Peyer's patch (tissue), 4 donors: Measurements from ENCODE around the gene TSPAN4. TPM values are rescaled to one million over a fixed set of nuclear protein-coding genes. Genes with fewer than 3 reads are reported as not detected.

Experiments used
- DNase-seq, 3 donors: peaks; one replicate each; pipeline ENCODE4 v3.0.0-alpha.2; 2017 to 2019
- H3K27ac ChIP-seq, 4 donors: fragments of 200-600 bp; sonication (generic); one replicate each; pipeline ENCODE4 v1.5.1; 2016 to 2019
- H3K27me3 ChIP-seq, 2 donors: fragments of 200-600 bp; sonication (generic); one replicate each; pipeline ENCODE4 v1.5.1; 2019
- H3K36me3 ChIP-seq, 3 donors: fragments of 200-600 bp; sonication (generic); one replicate each; pipeline ENCODE4 v1.5.1; 2016 to 2019
- H3K4me1 ChIP-seq, 4 donors: fragments of 200-600 bp; sonication (generic); one replicate each; pipeline ENCODE4 v1.5.1; 2016 to 2019
- H3K4me3 ChIP-seq, 4 donors: fragments of 200-600 bp; sonication (generic); 1 replicate in 3 of 4; 2 replicates in 1 of 4; pipeline ENCODE4 v1.5.1; 2016 to 2019; ENCODE audit warnings: mild to moderate bottlenecking in 1 of 4
- H3K9me3 ChIP-seq, 4 donors: fragments of 200-600 bp; sonication (generic); one replicate each; pipeline ENCODE4 v1.5.1; 2016 to 2019; ENCODE audit warnings: mild to moderate bottlenecking in 1 of 4
- POLR2A ChIP-seq, 2 donors: fragments of 450-650 bp; IDR thresholded peaks; one replicate each; pipeline ENCODE4 v1.5.1; 2017; ENCODE audit warnings: antibody characterized with exemption in 2 of 2, mild to moderate bottlenecking in 2 of 2, moderate library complexity in 2 of 2
- total RNA-seq, 4 donors: library from RNA; depleted of rRNA; stranded (reverse); fragments of >200 nt; gene quantifications; one replicate each; pipeline ENCODE4 v1.1.0, GENCODE V29; 2016
- TF ChIP-seq, protein P1 (sequence below), 6 experiments: fragments of 450-650 bp in 4 of 6; fragments of 200-600 bp in 2 of 6; sonication (generic) in 1 of 6; IDR thresholded peaks; one replicate each; pipeline ENCODE4 v1.5.1; 2017 to 2019; ENCODE audit warnings: antibody characterized with exemption in 6 of 6, mild to moderate bottlenecking in 3 of 6, moderate library complexity in 1 of 6

The TSPAN4 gene
- total RNA-seq, 4 donors from 2014 or later = 20.0 to 52.1 (median 38.4) TPM

DNA sequence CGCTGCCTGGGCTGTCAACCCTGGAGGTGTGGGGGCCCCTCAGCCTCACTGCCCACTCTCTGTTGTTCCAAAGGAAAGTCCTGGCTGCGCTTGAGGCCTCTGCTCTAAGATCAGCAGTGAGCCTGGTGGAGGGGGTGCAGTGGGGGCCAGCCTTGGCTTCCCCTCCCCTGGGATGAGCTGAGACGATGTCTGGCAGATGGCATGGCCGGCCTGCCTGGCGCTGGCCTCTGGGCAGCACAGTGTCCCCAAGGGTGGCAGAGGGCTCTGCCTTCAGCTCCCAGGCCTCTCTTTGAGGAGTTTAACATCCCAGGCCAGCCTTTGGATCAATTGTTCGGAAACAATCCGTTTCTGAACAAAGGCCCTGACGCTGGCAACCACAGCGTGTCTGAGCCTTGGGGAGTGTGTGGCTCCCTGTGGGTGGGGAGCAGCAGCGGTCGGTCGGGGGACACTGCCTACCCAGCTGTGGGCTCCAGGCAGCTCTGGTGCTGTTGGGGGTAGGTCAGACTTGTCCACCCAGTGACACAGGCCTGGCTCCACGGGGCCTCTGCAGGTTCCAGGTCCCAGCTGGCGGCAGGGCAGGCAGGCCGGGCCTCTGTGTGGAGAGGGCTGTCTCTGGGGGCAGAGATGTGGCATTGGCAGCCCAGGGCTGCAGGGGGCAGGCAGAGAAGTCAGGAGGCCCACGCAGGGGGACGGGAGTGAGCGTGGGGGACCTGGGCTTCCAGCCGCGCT, 12.1 kb downstream of the TSPAN4 start:
- Histone ChIP-seq H3K27ac (no peak overlapping the region), H3K4me1 (peaks cover 0 to 27% (median 2%) of the 10 kb centered on the region in 4 donors), H3K36me3 (no peaks in the 10 kb centered on the region), H3K4me3 (no peak overlapping the region), H3K27me3 (no peaks in the 10 kb centered on the region), H3K9me3 (no peaks in the 10 kb centered on the region)
- DNase-seq = no peak
- TF ChIP-seq, protein P1, sequence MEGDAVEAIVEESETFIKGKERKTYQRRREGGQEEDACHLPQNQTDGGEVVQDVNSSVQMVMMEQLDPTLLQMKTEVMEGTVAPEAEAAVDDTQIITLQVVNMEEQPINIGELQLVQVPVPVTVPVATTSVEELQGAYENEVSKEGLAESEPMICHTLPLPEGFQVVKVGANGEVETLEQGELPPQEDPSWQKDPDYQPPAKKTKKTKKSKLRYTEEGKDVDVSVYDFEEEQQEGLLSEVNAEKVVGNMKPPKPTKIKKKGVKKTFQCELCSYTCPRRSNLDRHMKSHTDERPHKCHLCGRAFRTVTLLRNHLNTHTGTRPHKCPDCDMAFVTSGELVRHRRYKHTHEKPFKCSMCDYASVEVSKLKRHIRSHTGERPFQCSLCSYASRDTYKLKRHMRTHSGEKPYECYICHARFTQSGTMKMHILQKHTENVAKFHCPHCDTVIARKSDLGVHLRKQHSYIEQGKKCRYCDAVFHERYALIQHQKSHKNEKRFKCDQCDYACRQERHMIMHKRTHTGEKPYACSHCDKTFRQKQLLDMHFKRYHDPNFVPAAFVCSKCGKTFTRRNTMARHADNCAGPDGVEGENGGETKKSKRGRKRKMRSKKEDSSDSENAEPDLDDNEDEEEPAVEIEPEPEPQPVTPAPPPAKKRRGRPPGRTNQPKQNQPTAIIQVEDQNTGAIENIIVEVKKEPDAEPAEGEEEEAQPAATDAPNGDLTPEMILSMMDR (IDR thresholded peaks at IDR 0.05) = no peak
- no peak for TF ChIP-seq POLR2A (IDR thresholded peaks at IDR 0.05)

DNA sequence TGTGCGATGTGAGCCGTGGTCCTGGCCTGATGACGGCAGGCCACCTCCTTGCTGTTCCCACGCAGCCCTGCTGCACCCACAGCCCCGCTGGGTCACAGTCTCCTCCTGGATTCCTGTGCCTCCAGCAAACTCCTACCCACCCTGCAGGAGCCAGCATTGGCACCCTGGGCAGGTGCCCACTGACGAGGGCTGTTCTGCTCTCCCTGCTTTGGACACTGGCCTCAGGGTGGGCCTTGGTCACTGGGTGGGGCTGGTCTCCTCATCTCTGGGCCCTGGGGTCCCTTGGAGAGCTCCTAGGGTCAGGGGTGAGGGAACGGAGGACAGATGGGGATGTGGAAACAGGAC, 12.7 kb downstream of the TSPAN4 start:
- H3K4me1 ChIP-seq = peaks cover 0 to 27% (median 0%) of the 10 kb centered on the region in 4 donors
- H3K4me3 ChIP-seq = no peak overlapping the region
- no peaks in the 10 kb centered on the region for H3K27me3 ChIP-seq
- H3K36me3 ChIP-seq = no peaks in the 10 kb centered on the region
- no peak for TF ChIP-seq POLR2A (IDR thresholded peaks at IDR 0.05)
- TF ChIP-seq, protein P1 (IDR thresholded peaks at IDR 0.05) = no peak
- no peaks in the 10 kb centered on the region for H3K9me3 ChIP-seq
- no peak overlapping the region for H3K27ac ChIP-seq
- DNase-seq = no peak

- no peak overlapping the region for H3K27ac ChIP-seq
- no peaks in the 10 kb centered on the region for H3K27me3 ChIP-seq
- no peak for DNase-seq
- no peaks in the 10 kb centered on the region for H3K9me3 ChIP-seq
- TF ChIP-seq, protein P1 (IDR thresholded peaks at IDR 0.05) = no peak
- no peak for TF ChIP-seq POLR2A (IDR thresholded peaks at IDR 0.05)
- H3K4me1 ChIP-seq = peaks cover 0 to 24% (median 0%) of the 10 kb centered on the region in 4 donors
- H3K4me3 ChIP-seq = no peak overlapping the region
- H3K36me3 ChIP-seq = no peaks in the 10 kb centered on the region
These were observed 13.1 kb downstream of the TSPAN4 start for GRCh38 chr11:855796-856195.

- peaks cover 0 to 18% (median 0%) of the 10 kb centered on the region in 4 donors for H3K4me1 ChIP-seq
- no peaks in the 10 kb centered on the region for H3K27me3 ChIP-seq
- no peaks in the 10 kb centered on the region for H3K36me3 ChIP-seq
- no peaks in the 10 kb centered on the region for H3K9me3 ChIP-seq
- H3K27ac ChIP-seq = no peak overlapping the region
- TF ChIP-seq, protein P1 (IDR thresholded peaks at IDR 0.05) = no peak
- no peak for TF ChIP-seq POLR2A (IDR thresholded peaks at IDR 0.05)
- no peak overlapping the region for H3K4me3 ChIP-seq
- DNase-seq = no peak
These were observed 13.7 kb downstream of the TSPAN4 start for GRCh38 chr11:856397-856796.

- Histone ChIP-seq H3K36me3 (no peaks in the 10 kb centered on the region), H3K4me3 (no peak overlapping the region), H3K9me3 (no peaks in the 10 kb centered on the region), H3K27ac (no peak overlapping the region), H3K27me3 (peaks cover 0 to 4% of the 10 kb centered on the region in 2 donors), H3K4me1 (peaks cover 0 to 26% (median 0%) of the 10 kb centered on the region in 4 donors)
- no peak for TF ChIP-seq POLR2A (IDR thresholded peaks at IDR 0.05)
- TF ChIP-seq, protein P1 (IDR thresholded peaks at IDR 0.05) = no peak
- DNase-seq = no peak
These were observed 15.6 kb downstream of the TSPAN4 start for GRCh38 chr11:858053-858761.
